Mesothelial cell of epicardium (in vitro differentiated cells): ENCODE results near the gene CLIC6. TPM values are rescaled to one million over a fixed set of nuclear protein-coding genes. Genes with fewer than 3 reads are reported as not detected.

ENCODE experiments used
- DNase-seq, 2 experiments: peaks; one replicate each; pipeline ENCODE4 v3.0.0; 2021; ENCODE audit warnings: low spot score in 2 of 2; ENCODE audit not compliant: unreplicated experiment in 2 of 2
- H3K27ac Mint-ChIP-seq: 2 replicates; pipeline ENCODE4 v1.8.0; 2021; ENCODE audit warnings: mixed read lengths
- H3K27me3 Mint-ChIP-seq: 2 replicates; pipeline ENCODE4 v1.8.0; 2021; ENCODE audit warnings: low read depth, mixed read lengths
- H3K36me3 Mint-ChIP-seq: 2 replicates; pipeline ENCODE4 v1.8.0; 2021; ENCODE audit warnings: mixed read lengths
- H3K4me1 Mint-ChIP-seq: 2 replicates; pipeline ENCODE4 v1.8.0; 2021; ENCODE audit warnings: mixed read lengths
- H3K4me3 Mint-ChIP-seq: 2 replicates; pipeline ENCODE4 v1.8.0; 2021; ENCODE audit warnings: mild to moderate bottlenecking, moderate library complexity, mixed read lengths
- H3K9me3 Mint-ChIP-seq: 2 replicates; pipeline ENCODE4 v1.8.0; 2021; ENCODE audit warnings: mixed read lengths
- total RNA-seq: library from RNA; stranded (reverse); gene quantifications from 3 replicates; pipeline ENCODE4 v1.2.1, GENCODE V29; 2021
- TF ChIP-seq, protein P1 (sequence below): fragments of 200-600 bp; sonication (generic); IDR thresholded peaks from one replicate; pipeline ENCODE4 v1.5.0; 2021; ENCODE audit warnings: antibody characterized with exemption; ENCODE audit not compliant: unreplicated experiment

Gene CLIC6
- total RNA-seq, 1 donor from 2014 or later: 1.4 TPM

DNA sequence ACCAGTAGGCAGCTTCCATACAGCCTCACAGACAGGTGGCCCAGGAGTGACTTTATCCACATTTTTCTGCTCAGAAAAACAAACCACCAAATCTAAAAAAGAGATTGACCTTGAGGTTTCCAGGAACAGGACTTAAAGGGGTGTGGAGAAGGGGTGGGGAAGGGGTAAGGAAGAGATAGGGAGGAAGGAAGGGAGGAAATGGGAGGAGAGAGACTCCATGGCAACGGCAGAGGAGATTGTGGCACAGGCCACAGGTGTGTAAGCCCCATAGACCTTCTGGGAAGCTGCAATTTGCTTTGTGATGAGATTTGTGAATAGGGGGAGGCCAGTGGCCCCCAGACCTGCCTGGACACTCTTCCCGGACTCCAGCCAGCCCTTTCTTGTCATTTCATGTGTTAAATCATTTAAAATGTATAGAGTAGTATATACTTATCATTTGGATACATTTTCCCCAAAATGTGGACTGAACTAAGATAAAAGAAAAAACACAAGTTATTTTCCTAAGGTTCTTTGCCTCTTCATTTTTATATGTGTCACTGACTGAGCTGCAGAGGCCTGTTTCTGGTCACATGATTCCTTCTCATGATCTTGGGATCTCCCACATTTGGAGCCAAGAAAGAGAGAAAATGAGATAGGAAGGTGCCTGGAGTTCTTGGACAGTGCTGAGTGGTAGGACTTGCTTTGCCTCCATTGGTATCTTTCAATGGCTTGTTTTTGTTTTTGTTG is 55.5 kb downstream of the CLIC6 start:
- Mint-ChIP-seq H3K27me3 (peaks cover 3% of the 10 kb centered on the region), H3K9me3 (no peaks in the 10 kb centered on the region), H3K4me3 (no peak overlapping the region), H3K36me3 (no peaks in the 10 kb centered on the region), H3K4me1 (peaks cover 2% of the 10 kb centered on the region), H3K27ac (no peak overlapping the region)
- no peak for DNase-seq
- TF ChIP-seq, protein P1, sequence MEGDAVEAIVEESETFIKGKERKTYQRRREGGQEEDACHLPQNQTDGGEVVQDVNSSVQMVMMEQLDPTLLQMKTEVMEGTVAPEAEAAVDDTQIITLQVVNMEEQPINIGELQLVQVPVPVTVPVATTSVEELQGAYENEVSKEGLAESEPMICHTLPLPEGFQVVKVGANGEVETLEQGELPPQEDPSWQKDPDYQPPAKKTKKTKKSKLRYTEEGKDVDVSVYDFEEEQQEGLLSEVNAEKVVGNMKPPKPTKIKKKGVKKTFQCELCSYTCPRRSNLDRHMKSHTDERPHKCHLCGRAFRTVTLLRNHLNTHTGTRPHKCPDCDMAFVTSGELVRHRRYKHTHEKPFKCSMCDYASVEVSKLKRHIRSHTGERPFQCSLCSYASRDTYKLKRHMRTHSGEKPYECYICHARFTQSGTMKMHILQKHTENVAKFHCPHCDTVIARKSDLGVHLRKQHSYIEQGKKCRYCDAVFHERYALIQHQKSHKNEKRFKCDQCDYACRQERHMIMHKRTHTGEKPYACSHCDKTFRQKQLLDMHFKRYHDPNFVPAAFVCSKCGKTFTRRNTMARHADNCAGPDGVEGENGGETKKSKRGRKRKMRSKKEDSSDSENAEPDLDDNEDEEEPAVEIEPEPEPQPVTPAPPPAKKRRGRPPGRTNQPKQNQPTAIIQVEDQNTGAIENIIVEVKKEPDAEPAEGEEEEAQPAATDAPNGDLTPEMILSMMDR: no peak

DNA sequence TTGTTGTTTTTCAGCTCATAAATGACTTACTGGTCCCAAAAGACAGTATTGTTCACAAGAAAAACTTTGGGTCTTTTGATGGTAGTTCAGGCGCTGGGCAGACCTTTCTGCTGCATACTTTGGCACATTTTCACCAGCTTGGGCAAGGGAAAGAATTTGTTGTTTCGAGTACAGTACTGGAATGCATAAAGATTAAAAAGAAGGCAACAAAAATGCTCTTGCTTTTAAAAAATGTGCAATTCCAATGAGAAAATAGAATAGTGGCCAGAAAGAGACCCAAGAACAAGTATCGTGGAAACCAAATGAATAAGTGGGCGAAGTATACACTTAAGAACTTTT is 56.0 kb downstream of the CLIC6 start:
- TF ChIP-seq, protein P1: no peak
- Mint-ChIP-seq H3K36me3 (no peaks in the 10 kb centered on the region), H3K27me3 (peaks cover 3% of the 10 kb centered on the region), H3K9me3 (no peaks in the 10 kb centered on the region), H3K4me1 (peaks cover 2% of the 10 kb centered on the region), H3K27ac (no peak overlapping the region), H3K4me3 (no peak overlapping the region)
- no peak for DNase-seq

DNA sequence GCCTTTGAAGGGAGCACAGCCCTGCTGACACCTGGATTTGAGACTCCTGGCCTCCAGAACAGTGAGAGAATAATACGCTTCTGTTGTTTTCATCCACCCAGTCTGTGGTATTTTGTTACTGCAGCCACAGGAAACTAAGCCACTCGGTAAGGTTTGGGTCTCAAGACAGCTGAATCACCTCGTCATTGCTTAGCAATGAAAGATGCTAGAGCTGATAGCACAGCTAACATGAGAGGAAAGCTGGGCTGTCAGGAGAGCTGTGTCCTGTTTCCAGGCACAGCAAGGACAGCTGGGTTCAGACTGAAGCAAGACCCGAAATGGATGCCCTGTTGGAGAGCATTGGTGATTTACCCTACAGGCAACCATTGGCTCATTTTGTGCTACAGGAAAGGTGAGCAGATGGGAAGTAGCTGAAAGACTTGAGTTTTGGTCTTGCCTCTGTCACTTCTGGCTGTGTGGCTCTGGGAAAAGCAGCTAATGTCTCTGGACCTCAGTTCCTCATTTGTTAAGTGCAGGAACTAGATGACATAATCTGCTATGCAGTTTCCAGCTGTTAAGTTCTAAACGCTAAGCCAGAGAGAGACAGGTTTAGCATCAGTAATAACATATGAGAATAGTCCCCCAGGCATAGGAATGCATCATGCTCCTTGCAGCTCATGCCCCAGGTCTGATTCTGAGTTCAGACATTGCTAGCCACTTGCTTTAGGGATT is 58.0 kb downstream of the CLIC6 start:
- TF ChIP-seq, protein P1: no peak
- H3K4me1 Mint-ChIP-seq: peaks cover 2% of the 10 kb centered on the region
- no peak overlapping the region for H3K27ac Mint-ChIP-seq
- no peaks in the 10 kb centered on the region for H3K36me3 Mint-ChIP-seq
- no peak overlapping the region for H3K4me3 Mint-ChIP-seq
- H3K27me3 Mint-ChIP-seq: peaks cover 3% of the 10 kb centered on the region
- DNase-seq: no peak
- no peaks in the 10 kb centered on the region for H3K9me3 Mint-ChIP-seq

DNA sequence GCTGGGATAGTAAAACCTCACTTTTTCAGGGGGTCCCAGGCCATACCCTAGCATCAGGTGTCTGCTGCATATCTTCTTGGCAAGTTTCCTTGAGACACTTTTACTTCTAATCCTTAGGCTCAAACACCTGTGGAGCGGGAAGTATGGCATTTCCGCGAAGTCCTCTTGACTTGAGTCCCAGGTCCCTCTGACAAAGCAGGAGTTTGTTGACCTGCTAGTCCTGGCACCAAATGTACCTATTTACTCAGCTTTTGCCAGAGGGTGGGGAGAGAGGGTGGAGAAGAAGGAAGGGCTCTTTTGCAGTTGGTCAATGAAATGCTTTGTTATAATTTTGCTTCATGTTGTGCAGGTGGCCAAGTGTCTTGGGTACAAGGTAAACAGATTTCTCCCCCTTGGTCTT is 59.7 kb downstream of the CLIC6 start:
- DNase-seq: no peak
- TF ChIP-seq, protein P1: no peak
- no peak overlapping the region for H3K4me3 Mint-ChIP-seq
- no peak overlapping the region for H3K27ac Mint-ChIP-seq
- H3K4me1 Mint-ChIP-seq: peaks cover 2% of the 10 kb centered on the region
- no peaks in the 10 kb centered on the region for H3K9me3 Mint-ChIP-seq
- H3K27me3 Mint-ChIP-seq: peaks cover 3% of the 10 kb centered on the region
- no peaks in the 10 kb centered on the region for H3K36me3 Mint-ChIP-seq

DNA sequence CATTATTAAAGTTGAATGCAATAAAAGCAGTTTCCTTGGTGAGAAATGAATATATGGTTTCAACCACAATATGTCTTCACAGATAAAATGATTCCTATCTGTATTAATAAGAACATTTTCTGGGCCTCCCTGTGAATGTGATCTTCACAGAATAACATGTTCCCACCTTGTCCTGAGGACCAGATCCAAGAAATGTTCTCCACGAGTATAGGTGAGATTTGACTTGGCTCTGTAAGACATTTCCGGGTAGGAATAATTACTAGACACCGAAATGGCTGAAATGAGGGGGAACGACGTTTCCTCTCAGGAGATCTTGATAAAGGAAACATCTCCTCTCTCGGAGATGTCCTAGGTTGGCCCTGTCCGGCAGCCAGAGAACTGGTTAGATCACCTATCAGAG is 61.4 kb downstream of the CLIC6 start:
- H3K9me3 Mint-ChIP-seq: no peaks in the 10 kb centered on the region
- H3K27ac Mint-ChIP-seq: no peak overlapping the region
- H3K36me3 Mint-ChIP-seq: no peaks in the 10 kb centered on the region
- H3K4me1 Mint-ChIP-seq: no peaks in the 10 kb centered on the region
- TF ChIP-seq, protein P1: no peak
- no peak for DNase-seq
- H3K27me3 Mint-ChIP-seq: peaks cover 2% of the 10 kb centered on the region
- no peak overlapping the region for H3K4me3 Mint-ChIP-seq
